Stromal cell of bone marrow (primary cell): Measurements from ENCODE around the gene MROH2B.

Experiments
- DNase-seq: peaks from one replicate; pipeline ENCODE4 v3.0.0-alpha.2; 2012; ENCODE audit warnings: low read depth

MROH2B gene

DNA sequence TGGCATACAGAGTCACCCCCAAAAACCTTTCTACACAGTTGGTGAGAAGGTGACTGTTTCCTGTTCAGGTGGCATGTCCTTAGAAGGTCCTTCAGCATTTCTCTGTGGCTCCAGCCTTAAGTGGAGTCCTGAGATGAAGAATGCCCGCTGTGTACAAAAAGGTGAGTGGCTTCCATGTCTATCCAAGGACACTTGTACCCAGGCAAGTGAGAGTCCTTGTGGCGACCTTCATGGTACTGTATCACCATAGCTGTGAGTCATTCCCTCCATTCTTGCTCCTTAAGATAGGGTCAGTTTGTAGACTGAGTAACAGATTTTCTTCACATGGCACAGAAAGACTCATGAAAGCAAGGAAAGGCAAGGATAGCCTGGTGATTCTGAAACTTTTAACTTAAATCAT, 98.7 kb downstream of the MROH2B start:
- DNase-seq, result no peak

- peak; percentile 21 for DNase-seq
These were observed 108.8 kb downstream of the MROH2B start for GRCh38 chr5:40962207-40962955.

DNA sequence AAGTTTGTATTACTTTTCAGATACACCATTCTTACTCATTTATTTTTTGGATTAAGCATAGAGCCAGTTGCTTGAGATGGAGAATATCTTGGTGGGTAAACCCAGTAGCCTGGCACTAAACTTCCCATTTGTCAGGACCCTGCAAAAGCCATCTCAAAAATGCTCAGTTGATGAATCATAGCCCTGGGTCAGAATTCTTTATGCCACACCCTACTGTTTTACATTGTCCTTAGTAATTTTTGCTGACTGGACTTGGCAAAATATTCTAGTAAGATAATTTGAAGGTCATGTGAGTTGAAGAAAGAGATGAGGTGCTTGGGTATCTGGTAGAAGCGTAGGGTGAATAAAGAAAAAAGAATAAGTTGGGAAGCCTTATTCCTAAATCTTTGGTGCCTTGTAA, 111.1 kb downstream of the MROH2B start:
- no peak for DNase-seq

GRCh38 chr5:40958811-40959210, 112.3 kb downstream of the MROH2B start:
- DNase-seq, result no peak

GRCh38 chr5:40957048-40957447, 114.1 kb downstream of the MROH2B start:
- no peak for DNase-seq

GRCh38 chr5:40955313-40955712, 115.8 kb downstream of the MROH2B start:
- DNase-seq, result no peak
